Prostate gland (tissue), 2 donors: Measurements from ENCODE around the gene PAH. TPM values are rescaled to one million over a fixed set of nuclear protein-coding genes. Genes with fewer than 3 reads are reported as not detected.

Experiments
- DNase-seq: peaks from one replicate; pipeline ENCODE4 v3.0.0-alpha.2; 2019; ENCODE audit warnings: low spot score
- H3K27ac ChIP-seq, 2 donors: fragments of 200-600 bp; sonication (generic); 2 replicates each; pipeline ENCODE4 v1.5.1; 2017 to 2019
- H3K27me3 ChIP-seq: fragments of 200-600 bp; sonication (generic); replicated peaks from 2 replicates; pipeline ENCODE4 v1.5.1; 2019; ENCODE audit not compliant: insufficient read depth
- H3K36me3 ChIP-seq, 2 donors: fragments of 200-600 bp; sonication (generic); 1 replicate in 1 of 2; 2 replicates in 1 of 2; pipeline versions ENCODE4 v1.5.1 to v1.8.1; 2017 to 2019
- H3K4me1 ChIP-seq: fragments of 200-600 bp; sonication (generic); replicated peaks from 2 replicates; pipeline ENCODE4 v1.5.1; 2019
- H3K4me3 ChIP-seq, 2 donors: fragments of 200-600 bp; sonication (generic); 2 replicates each; pipeline ENCODE4 v1.5.1; 2017 to 2019
- H3K9me3 ChIP-seq: fragments of 200-600 bp; sonication (generic); 2 replicates; pipeline ENCODE4 v1.5.1; 2017
- CTCF ChIP-seq, 4 experiments: fragments of 200-600 bp in 2 of 4; fragments of 450-650 bp in 2 of 4; sonication (generic) in 2 of 4; IDR thresholded peaks; 1 replicate in 3 of 4; 2 replicates in 1 of 4; pipeline ENCODE4 v1.5.1; 2016 to 2019; ENCODE audit warnings: antibody characterized with exemption in 4 of 4, mild to moderate bottlenecking in 2 of 4, moderate library complexity in 2 of 4
- POLR2A ChIP-seq: fragments of 450-650 bp; IDR thresholded peaks from one replicate; pipeline ENCODE4 v1.6.1; 2016; ENCODE audit warnings: antibody characterized with exemption, mild to moderate bottlenecking
- POLR2AphosphoS5 ChIP-seq: sonication (generic); formaldehyde crosslinking; IDR thresholded peaks from one replicate; pipeline ENCODE4 v1.6.1; 2017; ENCODE audit warnings: antibody characterized with exemption
- WGBS: methylation state at CpG from one replicate; pipeline ENCODE4 v1.1.5; 2018; 5-methylcytosine and 5-hydroxymethylcytosine counted together
- intact Hi-C: fragments of 100-400 bp; cut with DNase I; formaldehyde crosslinking; loops from one replicate; pipeline ENCODE4 v1.14.2; 2022
- total RNA-seq, 2 donors: library from RNA; depleted of rRNA; stranded (reverse); fragments of >200 nt; gene quantifications; one replicate each; pipeline ENCODE4 v1.1.0, GENCODE V29; 2016

PAH gene
- total RNA-seq, 2 donors from 2014 or later: 0.36 to 4.1 TPM

- no peak for TF ChIP-seq POLR2A
- TF ChIP-seq CTCF (IDR thresholded peaks at IDR 0.05): no peak
- no peak for TF ChIP-seq POLR2AphosphoS5
- Histone ChIP-seq H3K27me3 (no peaks in the 10 kb centered on the region), H3K36me3 (no peaks in the 10 kb centered on the region), H3K4me1 (no peaks in the 10 kb centered on the region), H3K27ac (no peak overlapping the region), H3K9me3 (no peaks in the 10 kb centered on the region), H3K4me3 (no peak overlapping the region)
- 68% methylated on average over 3 of the region's 3 CpGs for WGBS
- no peak for DNase-seq
- intact Hi-C loops: no loop called here
These were observed 5.7 kb downstream of the PAH start for GRCh38 chr12:102911320-102911719.

- intact Hi-C loops: no loop called here
- Histone ChIP-seq H3K4me1 (no peaks in the 10 kb centered on the region), H3K9me3 (no peaks in the 10 kb centered on the region), H3K4me3 (no peak overlapping the region), H3K36me3 (no peaks in the 10 kb centered on the region), H3K27me3 (no peaks in the 10 kb centered on the region), H3K27ac (no peak overlapping the region)
- WGBS: 85% methylated on average over 4 of the region's 4 CpGs
- DNase-seq: no peak
- TF ChIP-seq POLR2A (no peak), POLR2AphosphoS5 (no peak), CTCF (IDR thresholded peaks at IDR 0.05) (no peak)
These were observed 6.3 kb downstream of the PAH start for GRCh38 chr12:102910792-102911191.

- TF ChIP-seq POLR2AphosphoS5 (no peak), CTCF (IDR thresholded peaks at IDR 0.05) (no peak), POLR2A (no peak)
- Histone ChIP-seq H3K27ac (no peak overlapping the region), H3K4me1 (no peaks in the 10 kb centered on the region), H3K4me3 (no peak overlapping the region), H3K9me3 (no peaks in the 10 kb centered on the region), H3K27me3 (no peaks in the 10 kb centered on the region), H3K36me3 (no peaks in the 10 kb centered on the region)
- WGBS: 93% methylated on average over 7 of the region's 7 CpGs
- no peak for DNase-seq
- intact Hi-C loops: no loop called here
These were observed 6.9 kb downstream of the PAH start for GRCh38 chr12:102910137-102910536.

GRCh38 chr12:102907918-102908317 is 9.1 kb downstream of the PAH start:
- TF ChIP-seq POLR2A (no peak), POLR2AphosphoS5 (no peak), CTCF (IDR thresholded peaks at IDR 0.05) (no peak)
- DNase-seq: no peak
- no peaks in the 10 kb centered on the region for H3K4me1 ChIP-seq
- no peak overlapping the region for H3K27ac ChIP-seq
- no peak overlapping the region for H3K4me3 ChIP-seq
- intact Hi-C loops: no loop called here
- no peaks in the 10 kb centered on the region for H3K27me3 ChIP-seq
- H3K36me3 ChIP-seq: no peaks in the 10 kb centered on the region
- 81% methylated on average over 4 of the region's 4 CpGs for whole genome bisulfite sequencing
- no peaks in the 10 kb centered on the region for H3K9me3 ChIP-seq

GRCh38 chr12:102905229-102905628 is 11.8 kb downstream of the PAH start:
- H3K4me1 ChIP-seq: no peaks in the 10 kb centered on the region
- no peak overlapping the region for H3K4me3 ChIP-seq
- no peaks in the 10 kb centered on the region for H3K9me3 ChIP-seq
- DNase-seq: no peak
- no peak overlapping the region for H3K27ac ChIP-seq
- H3K36me3 ChIP-seq: no peaks in the 10 kb centered on the region
- intact Hi-C loops: no loop called here
- 84% methylated on average over 3 of the region's 3 CpGs for WGBS
- no peaks in the 10 kb centered on the region for H3K27me3 ChIP-seq
- no peak for TF ChIP-seq POLR2A
- TF ChIP-seq POLR2AphosphoS5: no peak
- TF ChIP-seq CTCF (IDR thresholded peaks at IDR 0.05): no peak
